Choroid plexus epithelial cell (primary cell): Measurements from ENCODE around the gene COPA.

Source experiments
- DNase-seq: peaks from one replicate; pipeline ENCODE4 v3.0.0-alpha.2; 2010; ENCODE audit warnings: low read depth
- H3K4me3 ChIP-seq: 2 replicates; pipeline ENCODE4 v1.5.1; 2011; ENCODE audit warnings: low read depth, mild to moderate bottlenecking, control low read depth, low read length, moderate library complexity
- CTCF ChIP-seq: conservative IDR thresholded peaks from 2 replicates; pipeline ENCODE4 v1.5.1; 2011; ENCODE audit warnings: low read depth, mild to moderate bottlenecking, control low read depth, inconsistent platforms, low read length, moderate library complexity

Gene COPA

GRCh38 chr1:160245434-160245833 lies 97.6 kb downstream of the COPA start:
- no peak overlapping the region for H3K4me3 ChIP-seq
- no peak for DNase-seq
- no peak for TF ChIP-seq CTCF

GRCh38 chr1:160244209-160244608 lies 98.8 kb downstream of the COPA start:
- TF ChIP-seq CTCF = no peak
- DNase-seq = no peak

GRCh38 chr1:160243767-160244166 lies 99.3 kb downstream of the COPA start:
- no peak for DNase-seq
- TF ChIP-seq CTCF = no peak
- no peak overlapping the region for H3K4me3 ChIP-seq

More at GRCh38 chr1:160244209-160244608, 98.8 kb downstream of the COPA start:
- no peak overlapping the region for H3K4me3 ChIP-seq

GRCh38 chr1:160239582-160240299 lies 103.3 kb downstream of the COPA start:
- H3K4me3 ChIP-seq = no peak overlapping the region
- DNase-seq = no peak
- TF ChIP-seq CTCF = no peak
